Measurements from ENCODE around the gene LAMB1. TPM values are rescaled to one million over a fixed set of nuclear protein-coding genes. Genes with fewer than 3 reads are reported as not detected.
"Not testable (repeated sequence)": the region's sequence is repeated elsewhere in the genome, so short reads cannot be mapped to it uniquely, and the experiment has no call there.

Gene LAMB1
- total RNA-seq, 4 donors from 2014 or later = 22.5 to 101 (median 32.5) TPM

DNA sequence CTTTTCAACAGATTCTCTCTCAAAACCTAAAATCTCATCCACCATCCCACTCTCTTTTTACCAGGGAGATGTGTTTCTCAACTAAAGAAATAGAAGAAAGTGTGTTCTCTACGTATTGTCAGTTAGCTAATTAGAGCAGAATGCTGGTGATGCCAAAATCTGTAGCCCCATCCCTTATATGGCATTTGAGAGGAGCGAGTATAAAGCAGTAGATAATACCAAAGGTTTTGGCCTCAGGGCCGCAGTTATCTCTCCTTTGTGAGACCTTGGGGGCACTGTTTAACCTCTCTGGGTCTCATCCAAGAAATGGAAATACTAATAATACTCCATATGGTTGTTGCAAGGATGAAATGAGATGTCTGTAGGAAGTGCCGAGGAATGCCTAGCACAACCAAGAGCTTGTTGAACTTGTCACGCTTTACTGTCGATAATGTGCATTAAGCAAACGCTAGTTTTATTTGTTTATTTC is 112.4 kb downstream of the LAMB1 start:
- Histone ChIP-seq H3K4me3 (peak overlapping the region; percentile 69 to 86 (median 78)), H3K27me3 (no peaks in the 10 kb centered on the region), H3K36me3 (peaks cover 0 to 26% (median 0%) of the 10 kb centered on the region in 3 donors), H3K27ac (peak overlapping the region; percentile 95 to 98 (median 97)), H3K4me1 (peaks cover 9 to 43% (median 22%) of the 10 kb centered on the region in 3 donors), H3K9me3 (no peaks in the 10 kb centered on the region)
- TF ChIP-seq POLR2A (IDR thresholded peaks at IDR 0.05) = no peak
- TF ChIP-seq, protein P1, sequence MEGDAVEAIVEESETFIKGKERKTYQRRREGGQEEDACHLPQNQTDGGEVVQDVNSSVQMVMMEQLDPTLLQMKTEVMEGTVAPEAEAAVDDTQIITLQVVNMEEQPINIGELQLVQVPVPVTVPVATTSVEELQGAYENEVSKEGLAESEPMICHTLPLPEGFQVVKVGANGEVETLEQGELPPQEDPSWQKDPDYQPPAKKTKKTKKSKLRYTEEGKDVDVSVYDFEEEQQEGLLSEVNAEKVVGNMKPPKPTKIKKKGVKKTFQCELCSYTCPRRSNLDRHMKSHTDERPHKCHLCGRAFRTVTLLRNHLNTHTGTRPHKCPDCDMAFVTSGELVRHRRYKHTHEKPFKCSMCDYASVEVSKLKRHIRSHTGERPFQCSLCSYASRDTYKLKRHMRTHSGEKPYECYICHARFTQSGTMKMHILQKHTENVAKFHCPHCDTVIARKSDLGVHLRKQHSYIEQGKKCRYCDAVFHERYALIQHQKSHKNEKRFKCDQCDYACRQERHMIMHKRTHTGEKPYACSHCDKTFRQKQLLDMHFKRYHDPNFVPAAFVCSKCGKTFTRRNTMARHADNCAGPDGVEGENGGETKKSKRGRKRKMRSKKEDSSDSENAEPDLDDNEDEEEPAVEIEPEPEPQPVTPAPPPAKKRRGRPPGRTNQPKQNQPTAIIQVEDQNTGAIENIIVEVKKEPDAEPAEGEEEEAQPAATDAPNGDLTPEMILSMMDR (IDR thresholded peaks at IDR 0.05) = no peak
- intact Hi-C loops (cut with DNase I) = no loop called here
- DNase-seq = no peak
- 2% methylated on average over 7 of the region's 7 CpGs for WGBS, 2 donors

DNA sequence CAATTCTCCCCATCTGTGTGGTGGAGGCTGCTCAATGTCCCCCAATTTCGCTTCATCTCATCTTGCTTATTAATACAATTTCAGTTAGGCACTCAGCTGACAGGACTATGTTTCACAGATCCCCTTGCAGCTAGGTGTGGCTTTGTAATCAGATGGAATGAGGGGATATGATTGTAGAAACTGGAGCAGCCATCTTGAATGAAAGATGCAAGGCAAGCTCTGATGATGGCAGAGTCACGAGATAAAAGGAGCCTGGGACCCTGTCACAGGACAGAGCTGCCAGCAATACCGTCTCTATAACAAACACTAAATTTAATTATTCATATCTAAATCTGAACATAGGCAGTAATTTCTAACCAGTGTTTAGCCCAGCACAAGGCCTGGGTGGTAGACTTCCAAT is 113.0 kb downstream of the LAMB1 start:
- H3K27me3 ChIP-seq = no peaks in the 10 kb centered on the region
- 50 to 71% methylated on average over 3 of the region's 3 CpGs for WGBS, 2 donors
- H3K27ac ChIP-seq = peak overlapping the region; percentile 95 to 98 (median 97)
- peaks cover 0 to 21% (median 0%) of the 10 kb centered on the region in 3 donors for H3K36me3 ChIP-seq
- no peak for TF ChIP-seq POLR2A (IDR thresholded peaks at IDR 0.05)
- TF ChIP-seq, protein P1 (IDR thresholded peaks at IDR 0.05) = no peak
- no peak for DNase-seq
- peak overlapping the region in 1 of 4 donors; percentile 84 for H3K4me3 ChIP-seq
- peaks cover 9 to 43% (median 22%) of the 10 kb centered on the region in 3 donors for H3K4me1 ChIP-seq
- no peaks in the 10 kb centered on the region for H3K9me3 ChIP-seq
- intact Hi-C loops (cut with DNase I) = loop anchor here (10.0 kb wide), 1 partner anchor 245 kb away; the partner anchor contains the start of gene LAMB4

DNA sequence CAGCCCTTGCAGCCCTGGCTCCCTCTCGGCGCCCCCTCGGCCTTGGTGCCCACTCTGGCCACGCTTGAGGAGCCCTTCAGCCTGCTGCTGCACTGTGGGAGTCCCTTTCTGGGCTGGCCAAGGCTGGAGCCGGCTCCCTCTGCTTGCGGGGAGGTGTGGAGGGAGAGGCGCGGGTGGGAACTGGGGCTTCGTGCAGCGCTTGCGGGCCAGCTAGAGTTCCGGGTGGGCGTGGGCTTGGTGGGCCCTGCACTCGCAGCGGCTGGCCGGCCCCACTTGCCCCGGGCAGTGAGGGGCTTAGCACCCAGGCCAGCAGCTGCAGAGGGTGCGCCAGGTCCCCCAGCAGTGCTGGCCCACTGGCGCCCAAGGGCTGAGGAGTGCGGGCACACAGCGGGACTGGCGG is 115.1 kb downstream of the LAMB1 start:
- not testable (repeated sequence) for H3K27me3 ChIP-seq, H3K9me3 ChIP-seq, H3K4me3 ChIP-seq, H3K36me3 ChIP-seq, H3K27ac ChIP-seq, DNase-seq
- H3K4me1 ChIP-seq = peaks cover 9 to 21% (median 14%) of the 10 kb centered on the region in 3 donors
- 85 to 88% methylated on average over 4 to 5 of the region's 22 CpGs for WGBS, 2 donors
- intact Hi-C loops (cut with DNase I) = loop anchor here (10.0 kb wide), 1 partner anchor 247 kb away; the partner anchor contains the start of gene LAMB4

DNA sequence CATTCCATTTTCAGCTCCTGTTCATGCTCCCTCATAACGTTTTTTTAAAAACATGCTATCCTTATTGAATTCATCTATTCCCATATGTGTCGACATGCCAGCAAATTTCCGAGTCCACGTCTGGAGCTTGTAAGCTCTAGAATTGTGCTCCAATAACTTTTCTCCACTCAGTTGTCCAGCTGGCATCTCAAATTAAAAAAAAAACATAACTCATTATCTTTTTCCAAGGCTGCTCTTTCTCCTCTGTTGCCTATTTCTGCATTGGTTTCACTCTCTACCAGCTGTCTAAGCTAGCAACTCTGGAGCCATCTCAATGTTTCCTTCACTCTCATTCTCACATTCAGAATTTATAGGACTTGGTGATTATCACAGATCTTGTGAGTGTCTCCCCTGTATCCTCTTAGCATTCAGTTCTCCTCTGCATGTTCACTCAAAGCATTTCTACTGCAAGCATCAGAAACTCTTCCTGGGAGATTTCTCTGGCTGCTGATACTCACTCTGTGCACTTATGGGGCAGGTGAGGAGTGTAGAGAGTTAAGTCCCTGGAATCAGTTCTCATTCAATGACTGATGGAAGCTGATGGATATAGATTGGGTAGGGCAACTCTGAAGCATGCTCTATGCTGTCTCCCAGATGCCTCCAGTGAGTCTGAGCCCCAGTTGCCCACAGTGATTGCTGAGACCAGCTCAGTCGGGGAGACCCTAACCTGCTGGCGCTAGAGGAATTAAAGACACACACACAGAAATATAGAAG is 118.7 kb downstream of the LAMB1 start:
- H3K4me3 ChIP-seq = no peak overlapping the region
- no peak for TF ChIP-seq POLR2A (IDR thresholded peaks at IDR 0.05)
- TF ChIP-seq, protein P1 (IDR thresholded peaks at IDR 0.05) = no peak
- no peaks in the 10 kb centered on the region for H3K36me3 ChIP-seq
- no peak for DNase-seq
- WGBS, 2 donors = 61 to 73% methylated on average over 4 to 6 of the region's 6 CpGs
- H3K27ac ChIP-seq = no peak overlapping the region
- intact Hi-C loops (cut with DNase I) = loop anchor here (10.0 kb wide), 1 partner anchor 251 kb away; the partner anchor contains the start of gene LAMB4
- no peaks in the 10 kb centered on the region for H3K4me1 ChIP-seq
- no peaks in the 10 kb centered on the region for H3K27me3 ChIP-seq
- no peaks in the 10 kb centered on the region for H3K9me3 ChIP-seq

DNA sequence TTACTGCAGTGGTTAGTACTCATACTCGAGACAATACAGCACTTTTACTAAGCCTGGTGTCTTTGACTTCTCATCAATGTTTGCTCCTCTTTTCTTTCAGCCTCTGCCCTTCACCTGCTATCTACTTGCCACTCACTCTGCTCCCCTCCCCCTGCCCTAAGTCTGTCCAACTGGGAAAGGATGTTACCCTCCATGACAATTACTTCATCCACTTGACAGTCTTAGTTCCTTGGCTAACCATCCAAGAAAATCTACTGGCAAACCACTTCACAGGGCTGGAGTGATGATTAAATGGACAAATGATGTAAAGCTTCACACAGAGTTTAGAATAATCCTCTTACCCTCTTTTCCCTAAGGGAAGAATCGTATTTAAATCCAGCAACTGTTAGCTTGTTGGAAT is 120.2 kb downstream of the LAMB1 start:
- no peaks in the 10 kb centered on the region for H3K9me3 ChIP-seq
- WGBS, 2 donors = 49 to 74% methylated on average over 2 of the region's 2 CpGs
- no peak overlapping the region for H3K27ac ChIP-seq
- H3K27me3 ChIP-seq = no peaks in the 10 kb centered on the region
- TF ChIP-seq POLR2A (IDR thresholded peaks at IDR 0.05) = no peak
- TF ChIP-seq, protein P1 (IDR thresholded peaks at IDR 0.05) = no peak
- H3K4me3 ChIP-seq = no peak overlapping the region
- no peaks in the 10 kb centered on the region for H3K36me3 ChIP-seq
- DNase-seq = no peak
- intact Hi-C loops (cut with DNase I) = loop anchor here (10.0 kb wide), 1 partner anchor 252 kb away; the partner anchor contains the start of gene LAMB4
- H3K4me1 ChIP-seq = no peaks in the 10 kb centered on the region

All from esophagus squamous epithelium (tissue), 5 donors.